Gastroesophageal sphincter (tissue), 3 donors: ENCODE data around the gene ITIH3.

Experiments
- CTCF ChIP-seq, 4 experiments: fragments of 200-600 bp in 2 of 4; fragments of 450-650 bp in 2 of 4; sonication (generic) in 1 of 4; IDR thresholded peaks; one replicate each; pipeline ENCODE4 v1.5.1; 2017 to 2019; ENCODE audit warnings: antibody characterized with exemption in 4 of 4, mild to moderate bottlenecking in 2 of 4, moderate library complexity in 2 of 4
- POLR2A ChIP-seq, 2 donors: fragments of 450-650 bp; IDR thresholded peaks; one replicate each; pipeline ENCODE4 v1.6.1; 2017; ENCODE audit warnings: antibody characterized with exemption in 2 of 2, mild to moderate bottlenecking in 2 of 2, moderate library complexity in 1 of 2
- POLR2AphosphoS5 ChIP-seq: sonication (generic); formaldehyde crosslinking; IDR thresholded peaks from one replicate; pipeline ENCODE4 v1.6.1; 2017; ENCODE audit warnings: antibody characterized with exemption

GRCh38 chr3:52834871-52835501 lies 40.4 kb downstream of the ITIH3 start, which contains the start of gene MUSTN1:
- TF ChIP-seq CTCF (IDR thresholded peaks at IDR 0.05) (no peak), POLR2A (IDR thresholded peaks at IDR 0.05) (no peak), POLR2AphosphoS5 (no peak)
